ENCODE data around the gene ASMTL.

DNA sequence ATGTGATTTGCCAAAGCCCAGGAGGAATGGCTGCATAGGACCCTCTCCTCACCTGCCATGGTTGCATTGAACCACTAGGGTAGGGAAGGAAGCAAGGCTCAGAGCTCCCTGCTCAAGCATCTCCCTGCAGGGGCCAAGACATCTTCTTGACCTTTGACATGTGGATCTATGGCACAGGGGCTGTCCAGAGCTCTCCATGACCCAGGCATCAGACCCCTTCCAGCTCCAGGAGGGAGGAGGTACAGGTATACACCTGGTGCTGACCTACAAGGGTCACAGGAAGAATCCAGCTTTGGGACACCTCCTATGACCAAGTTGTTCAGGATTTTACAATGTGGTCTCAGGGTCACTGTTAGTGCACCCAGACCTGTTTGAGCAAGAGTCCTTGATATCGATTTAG, 23.2 kb upstream of the ASMTL start:
- no peak for TF ChIP-seq CTCF (IDR thresholded peaks at IDR 0.05)
- TF ChIP-seq POLR2A (IDR thresholded peaks at IDR 0.05), result no peak
